Activated T-helper 2 cell treated with anti-CD3 and anti-CD28 coated beads, Interferon-gamma antibody, Interleukin-2, Interleukin-4, amounts not matched to agents 10 μg/mL and 5 μg/mL and 100 μg/mL, durations not matched to agents 14 hours and 24 hours and 36 hours (primary cell): Measurements from ENCODE around the gene ATF2. TPM values are rescaled to one million over a fixed set of nuclear protein-coding genes. Genes with fewer than 3 reads are reported as not detected.
"Not testable (repeated sequence)": the region's sequence is repeated elsewhere in the genome, so short reads cannot be mapped to it uniquely, and the experiment has no call there.

Experiments used
- DNase-seq: peaks from one replicate; pipeline ENCODE4 v3.0.0; 2021; ENCODE audit warnings: low spot score
- H3K27ac Mint-ChIP-seq: one replicate; pipeline ENCODE4 v1.8.0; 2021; ENCODE audit warnings: mixed read lengths
- H3K27me3 Mint-ChIP-seq: one replicate; pipeline ENCODE4 v1.8.0; 2021; ENCODE audit warnings: low read depth, mixed read lengths
- H3K36me3 Mint-ChIP-seq: one replicate; pipeline ENCODE4 v1.8.0; 2021; ENCODE audit warnings: low read depth, mixed read lengths
- H3K4me1 Mint-ChIP-seq: one replicate; pipeline ENCODE4 v1.8.0; 2021; ENCODE audit warnings: low read depth, mixed read lengths
- H3K4me3 Mint-ChIP-seq: one replicate; pipeline ENCODE4 v1.8.0; 2021; ENCODE audit warnings: low read depth, mild to moderate bottlenecking, moderate library complexity, mixed read lengths
- H3K9me3 Mint-ChIP-seq: one replicate; pipeline ENCODE4 v1.8.0; 2021; ENCODE audit warnings: mixed read lengths
- intact Hi-C: fragments of 100-400 bp; cut with micrococcal nuclease; formaldehyde crosslinking; loops from one replicate; pipeline ENCODE4 v1.15.1; 2023
- total RNA-seq: library from RNA; stranded (reverse); gene quantifications from 2 replicates; pipeline ENCODE4 v1.2.3, GENCODE V29; 2022

The ATF2 gene
- total RNA-seq, 1 donor from 2014 or later = 64.0 TPM

DNA sequence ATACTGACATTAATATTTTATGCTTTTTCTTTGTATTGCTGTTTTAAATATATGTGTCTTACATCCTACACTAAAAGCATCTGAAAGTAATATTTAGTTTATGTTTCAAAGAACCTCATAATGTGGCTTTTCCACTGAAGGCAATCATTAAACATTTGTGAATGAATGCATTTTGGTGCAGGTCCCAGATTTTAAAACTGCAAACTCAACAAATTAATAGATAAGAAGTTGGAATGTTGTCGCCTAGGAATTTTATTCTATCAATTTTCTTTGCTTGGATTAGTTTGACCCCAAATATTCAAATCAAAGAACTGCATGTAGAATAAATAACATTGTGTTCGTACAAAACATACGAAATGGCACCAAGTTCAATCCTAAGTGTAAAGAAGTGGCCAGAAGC is 44.7 kb downstream of the ATF2 start:
- intact Hi-C loops = no loop called here
- Mint-ChIP-seq H3K4me3 (no peak overlapping the region), H3K27ac (no peak overlapping the region), H3K9me3 (no peaks in the 10 kb centered on the region), H3K4me1 (peaks cover 5% of the 10 kb centered on the region), H3K36me3 (peaks cover 33% of the 10 kb centered on the region), H3K27me3 (no peaks in the 10 kb centered on the region)
- no peak for DNase-seq

- Mint-ChIP-seq H3K9me3 (no peaks in the 10 kb centered on the region), H3K4me3 (no peak overlapping the region), H3K27me3 (no peaks in the 10 kb centered on the region), H3K4me1 (peaks cover 10% of the 10 kb centered on the region), H3K36me3 (peaks cover 57% of the 10 kb centered on the region), H3K27ac (peak overlapping the region; percentile 72)
- DNase-seq = no peak
- intact Hi-C loops = loop anchor here (2.0 to 5.0 kb wide), 2 partner anchors 71 to 172 kb away; partner anchors contain the start of gene ATP5MC3
Measured at GRCh38 chr2:175111200-175111657, 56.8 kb downstream of the ATF2 start.

GRCh38 chr2:175108091-175108490 is 59.9 kb downstream of the ATF2 start:
- H3K27ac Mint-ChIP-seq, H3K4me3 Mint-ChIP-seq, H3K4me1 Mint-ChIP-seq, intact Hi-C loops, DNase-seq, H3K27me3 Mint-ChIP-seq, H3K9me3 Mint-ChIP-seq: not testable (repeated sequence)
- H3K36me3 Mint-ChIP-seq = peaks cover 54% of the 10 kb centered on the region

- no peak overlapping the region for H3K4me3 Mint-ChIP-seq
- no peak for DNase-seq
- H3K4me1 Mint-ChIP-seq = peaks cover 6% of the 10 kb centered on the region
- H3K27ac Mint-ChIP-seq = no peak overlapping the region
- peaks cover 57% of the 10 kb centered on the region for H3K36me3 Mint-ChIP-seq
- intact Hi-C loops = no loop called here
- H3K9me3 Mint-ChIP-seq = no peaks in the 10 kb centered on the region
- no peaks in the 10 kb centered on the region for H3K27me3 Mint-ChIP-seq
Measured at GRCh38 chr2:175107146-175107545, 60.9 kb downstream of the ATF2 start.

DNA sequence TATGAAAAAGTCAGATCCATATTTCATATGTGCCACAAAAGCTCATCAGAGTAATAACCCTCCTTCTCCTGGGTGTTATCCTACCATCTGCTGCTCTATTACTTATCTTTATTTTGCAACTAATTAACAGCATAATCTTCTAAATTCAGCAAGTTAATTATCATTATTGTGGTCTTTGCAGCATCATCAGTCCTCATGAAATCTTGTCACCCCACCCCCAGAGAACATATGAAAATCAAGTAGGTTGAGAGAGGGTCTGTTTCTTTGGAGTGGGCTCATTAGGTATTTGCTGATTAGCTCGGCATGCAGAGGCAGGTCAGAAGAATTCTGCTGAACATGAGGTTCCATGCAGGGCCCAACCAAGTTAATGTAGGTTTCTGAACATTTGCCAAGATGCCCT is 64.8 kb downstream of the ATF2 start:
- Mint-ChIP-seq H3K4me1 (no peaks in the 10 kb centered on the region), H3K27ac (no peak overlapping the region), H3K27me3 (no peaks in the 10 kb centered on the region), H3K36me3 (peaks cover 53% of the 10 kb centered on the region), H3K9me3 (no peaks in the 10 kb centered on the region), H3K4me3 (no peak overlapping the region)
- DNase-seq = no peak
- intact Hi-C loops = no loop called here

DNA sequence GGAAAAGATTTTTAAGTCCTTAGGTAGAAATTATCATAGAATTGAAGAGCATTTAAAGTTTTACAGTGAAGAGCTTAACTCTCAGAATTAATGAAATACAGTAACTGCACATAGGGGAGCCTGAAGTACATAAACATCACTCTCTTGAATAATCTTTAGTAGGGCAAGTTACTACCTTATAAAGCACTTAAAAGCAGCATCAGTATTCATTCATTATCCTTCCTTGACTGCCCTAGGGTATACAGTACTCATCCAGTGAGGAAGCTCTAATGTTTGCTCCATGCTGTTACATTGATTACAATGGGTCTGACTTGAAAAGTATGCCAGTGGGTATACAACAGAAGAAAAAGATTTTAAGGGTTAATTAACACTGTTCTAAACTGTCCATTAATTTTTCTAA is 66.5 kb downstream of the ATF2 start:
- H3K9me3 Mint-ChIP-seq = no peaks in the 10 kb centered on the region
- no peaks in the 10 kb centered on the region for H3K27me3 Mint-ChIP-seq
- DNase-seq = no peak
- H3K4me3 Mint-ChIP-seq = no peak overlapping the region
- H3K27ac Mint-ChIP-seq = no peak overlapping the region
- H3K4me1 Mint-ChIP-seq = no peaks in the 10 kb centered on the region
- H3K36me3 Mint-ChIP-seq = peaks cover 42% of the 10 kb centered on the region
- intact Hi-C loops = no loop called here

DNA sequence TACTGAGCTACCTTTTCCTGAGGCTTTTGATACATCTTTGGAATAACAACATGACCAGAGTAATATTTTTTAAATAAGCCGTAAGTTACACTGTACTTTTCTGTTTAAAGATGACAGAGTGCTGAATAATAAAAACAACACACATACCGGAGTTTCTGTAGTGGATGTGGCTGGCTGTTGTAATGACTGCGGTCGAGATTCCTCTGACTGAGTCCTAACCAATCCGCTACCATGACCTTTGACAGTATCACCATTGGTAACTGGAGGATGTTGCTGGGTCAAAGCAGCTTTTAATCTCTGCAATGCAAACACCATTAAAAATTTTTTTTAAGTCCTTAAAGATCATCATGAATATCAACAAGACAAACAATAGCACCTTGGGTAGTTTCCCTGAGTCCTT is 70.7 kb downstream of the ATF2 start:
- Mint-ChIP-seq H3K27me3 (no peaks in the 10 kb centered on the region), H3K4me1 (no peaks in the 10 kb centered on the region), H3K36me3 (peaks cover 43% of the 10 kb centered on the region), H3K4me3 (no peak overlapping the region), H3K27ac (no peak overlapping the region), H3K9me3 (no peaks in the 10 kb centered on the region)
- intact Hi-C loops = no loop called here
- DNase-seq = no peak

DNA sequence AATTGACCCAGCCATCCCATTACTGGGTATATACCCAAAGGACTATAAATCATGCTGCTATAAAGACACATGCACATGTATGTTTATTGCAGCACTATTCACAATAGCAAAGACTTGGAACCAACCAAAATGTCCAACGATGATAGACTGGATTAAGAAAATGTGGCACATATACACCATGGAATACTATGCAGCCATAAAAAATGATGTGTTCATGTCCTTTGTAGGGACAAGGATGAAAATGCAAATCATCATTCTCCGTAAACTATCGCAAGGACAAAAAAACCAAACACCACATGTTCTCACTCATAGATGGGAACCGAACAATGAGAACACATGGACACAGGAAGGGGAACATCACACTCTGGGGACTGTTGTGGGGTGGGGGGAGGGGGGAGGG is 83.9 kb downstream of the ATF2 start:
- H3K9me3 Mint-ChIP-seq, H3K27ac Mint-ChIP-seq, H3K4me1 Mint-ChIP-seq, H3K4me3 Mint-ChIP-seq, DNase-seq, intact Hi-C loops, H3K27me3 Mint-ChIP-seq: not testable (repeated sequence)
- peaks cover 56% of the 10 kb centered on the region for H3K36me3 Mint-ChIP-seq

- peaks cover 3% of the 10 kb centered on the region for H3K4me1 Mint-ChIP-seq
- peaks cover 5% of the 10 kb centered on the region for H3K9me3 Mint-ChIP-seq
- no peaks in the 10 kb centered on the region for H3K27me3 Mint-ChIP-seq
- no peak for DNase-seq
- peaks cover 70% of the 10 kb centered on the region for H3K36me3 Mint-ChIP-seq
- H3K27ac Mint-ChIP-seq = no peak overlapping the region
- no peak overlapping the region for H3K4me3 Mint-ChIP-seq
- intact Hi-C loops = no loop called here
Measured at GRCh38 chr2:175080479-175080878, 87.5 kb downstream of the ATF2 start.

DNA sequence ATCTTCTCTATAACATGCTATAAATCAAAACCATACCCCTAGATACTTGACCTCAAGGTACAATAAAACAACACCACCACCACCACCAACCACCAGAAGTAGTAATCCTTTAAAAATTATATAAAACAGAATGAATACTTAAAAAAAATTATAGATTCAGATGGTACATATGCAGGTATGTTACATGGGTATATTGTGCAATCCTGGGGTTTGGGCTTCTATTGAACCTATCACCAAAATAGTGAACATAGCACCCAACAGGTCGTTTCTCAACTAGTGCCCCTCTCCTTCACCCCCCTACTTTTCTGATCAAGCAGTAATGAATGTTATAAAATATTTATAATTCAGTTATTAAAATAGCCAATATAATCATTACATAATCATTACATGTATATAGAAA is 91.7 kb downstream of the ATF2 start:
- DNase-seq = no peak
- intact Hi-C loops = no loop called here
- Mint-ChIP-seq H3K9me3 (no peaks in the 10 kb centered on the region), H3K27me3 (no peaks in the 10 kb centered on the region), H3K36me3 (peaks cover 64% of the 10 kb centered on the region), H3K4me1 (no peaks in the 10 kb centered on the region), H3K4me3 (no peak overlapping the region), H3K27ac (no peak overlapping the region)

DNA sequence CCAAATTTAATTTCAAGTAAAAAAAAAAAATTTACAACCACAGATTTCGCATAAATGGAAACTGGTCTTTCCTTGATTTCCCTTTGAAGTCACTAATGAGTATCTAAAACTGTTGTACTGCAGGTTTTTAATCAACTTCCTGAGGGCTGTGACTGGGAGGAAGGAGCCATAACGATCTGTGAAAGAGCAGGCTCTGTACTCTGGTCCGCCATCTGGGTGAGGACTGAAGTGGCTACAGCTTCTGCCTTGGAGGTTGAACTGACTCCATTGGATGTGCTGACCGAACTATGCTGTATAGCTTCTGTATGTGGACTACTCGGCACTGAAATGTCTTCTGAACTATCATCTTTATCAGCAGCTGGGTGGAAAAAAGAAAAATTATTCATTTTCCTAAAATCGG is 93.5 kb downstream of the ATF2 start:
- Mint-ChIP-seq H3K9me3 (no peaks in the 10 kb centered on the region), H3K27ac (no peak overlapping the region), H3K36me3 (peaks cover 55% of the 10 kb centered on the region), H3K4me1 (no peaks in the 10 kb centered on the region), H3K4me3 (no peak overlapping the region), H3K27me3 (no peaks in the 10 kb centered on the region)
- intact Hi-C loops = no loop called here
- no peak for DNase-seq

DNA sequence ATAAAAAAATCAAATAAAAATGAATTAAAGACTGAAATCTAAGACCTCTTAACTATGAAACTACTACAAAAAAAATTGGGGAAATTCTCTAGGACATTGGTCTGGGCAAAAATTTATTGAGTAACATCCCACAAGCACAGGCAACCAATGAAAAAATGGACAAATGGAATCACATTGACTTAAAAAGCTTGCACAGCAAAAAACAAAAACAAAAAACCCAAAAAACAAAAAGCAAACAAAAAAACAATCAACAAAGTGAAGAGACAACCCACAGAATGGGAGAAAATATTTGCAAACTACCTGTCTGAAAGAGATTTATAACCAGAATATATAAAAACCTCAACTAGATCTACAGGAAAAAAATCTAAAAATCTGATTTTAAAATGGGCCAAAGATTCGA is 99.5 kb downstream of the ATF2 start:
- H3K27me3 Mint-ChIP-seq = no peaks in the 10 kb centered on the region
- H3K9me3 Mint-ChIP-seq = no peaks in the 10 kb centered on the region
- H3K36me3 Mint-ChIP-seq = peaks cover 39% of the 10 kb centered on the region
- intact Hi-C loops = no loop called here
- no peaks in the 10 kb centered on the region for H3K4me1 Mint-ChIP-seq
- no peak for DNase-seq
- no peak overlapping the region for H3K27ac Mint-ChIP-seq
- no peak overlapping the region for H3K4me3 Mint-ChIP-seq

DNA sequence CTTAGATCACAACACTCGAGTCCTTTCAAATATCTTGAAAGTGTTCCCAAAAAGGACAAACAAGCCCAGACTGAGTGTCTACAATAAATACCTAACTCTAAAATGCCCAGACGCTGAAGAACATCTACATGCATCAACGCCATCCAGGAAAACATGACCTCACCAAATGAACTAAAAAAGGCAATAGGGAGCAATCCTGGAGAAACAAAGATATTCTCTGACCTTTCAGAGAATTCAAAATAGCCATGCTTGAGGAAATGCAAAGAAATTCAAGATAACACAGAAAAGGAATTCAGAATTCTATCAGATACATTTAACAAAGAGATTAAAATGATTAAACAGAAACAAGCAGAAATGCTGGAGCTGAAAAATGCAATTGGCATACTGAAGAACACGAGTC is 101.6 kb downstream of the ATF2 start:
- Mint-ChIP-seq H3K27me3 (no peaks in the 10 kb centered on the region), H3K4me1 (peaks cover 8% of the 10 kb centered on the region)

GRCh38 chr2:175064797-175065196 is 103.2 kb downstream of the ATF2 start:
- peaks cover 33% of the 10 kb centered on the region for H3K36me3 Mint-ChIP-seq
- no peak overlapping the region for H3K4me3 Mint-ChIP-seq
- intact Hi-C loops = no loop called here
- DNase-seq = no peak
- no peak overlapping the region for H3K27ac Mint-ChIP-seq
- H3K4me1 Mint-ChIP-seq = peaks cover 9% of the 10 kb centered on the region
- no peaks in the 10 kb centered on the region for H3K27me3 Mint-ChIP-seq
- no peaks in the 10 kb centered on the region for H3K9me3 Mint-ChIP-seq

More for the DNA sequence above, 101.6 kb downstream of the ATF2 start:
- H3K4me3 Mint-ChIP-seq = no peak overlapping the region
- H3K36me3 Mint-ChIP-seq = peaks cover 38% of the 10 kb centered on the region
- intact Hi-C loops = no loop called here
- DNase-seq = no peak
- no peaks in the 10 kb centered on the region for H3K9me3 Mint-ChIP-seq
- H3K27ac Mint-ChIP-seq = no peak overlapping the region
